DMS153 treated with DMSO at 0.1 percent for 48 hours (cell line): ENCODE data around the gene CELF4.

Source experiments
- DNase-seq: peaks from one replicate; lab custom pipeline; 2025; ENCODE audit not compliant: unreplicated experiment; lab: John Stamatoyannopoulos, UW

Gene CELF4

DNA sequence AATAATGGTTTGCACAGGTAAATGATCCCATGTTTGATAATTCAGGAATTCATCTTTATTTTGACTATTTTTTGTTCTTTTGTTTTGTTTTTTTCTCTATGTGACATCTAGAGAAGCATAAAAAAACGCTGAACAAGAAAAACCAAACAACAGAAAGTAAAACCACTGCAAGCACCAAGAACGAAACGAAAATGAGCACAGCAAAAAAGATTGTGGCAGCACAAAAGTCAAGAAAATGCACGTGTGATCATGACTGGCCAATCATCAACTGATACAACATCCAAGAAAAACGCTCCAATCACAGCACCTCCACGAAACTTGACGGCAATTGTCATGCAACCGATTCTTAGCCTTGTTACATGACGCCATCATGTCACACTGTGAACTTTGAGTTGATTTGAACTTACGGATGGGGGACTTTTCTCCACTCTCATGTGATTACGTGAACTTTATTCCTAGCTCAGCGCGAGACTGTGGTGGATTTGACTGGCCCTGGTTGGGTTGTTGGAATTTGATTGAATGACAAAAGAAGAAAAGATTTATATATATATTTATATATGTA is 318.7 kb downstream of the CELF4 start:
- DNase-seq, result no peak

GRCh38 chr18:37244618-37245017 is 321.0 kb downstream of the CELF4 start:
- DNase-seq, result no peak

- DNase-seq, result no peak
These were observed 321.9 kb downstream of the CELF4 start for GRCh38 chr18:37243741-37244140.

DNA sequence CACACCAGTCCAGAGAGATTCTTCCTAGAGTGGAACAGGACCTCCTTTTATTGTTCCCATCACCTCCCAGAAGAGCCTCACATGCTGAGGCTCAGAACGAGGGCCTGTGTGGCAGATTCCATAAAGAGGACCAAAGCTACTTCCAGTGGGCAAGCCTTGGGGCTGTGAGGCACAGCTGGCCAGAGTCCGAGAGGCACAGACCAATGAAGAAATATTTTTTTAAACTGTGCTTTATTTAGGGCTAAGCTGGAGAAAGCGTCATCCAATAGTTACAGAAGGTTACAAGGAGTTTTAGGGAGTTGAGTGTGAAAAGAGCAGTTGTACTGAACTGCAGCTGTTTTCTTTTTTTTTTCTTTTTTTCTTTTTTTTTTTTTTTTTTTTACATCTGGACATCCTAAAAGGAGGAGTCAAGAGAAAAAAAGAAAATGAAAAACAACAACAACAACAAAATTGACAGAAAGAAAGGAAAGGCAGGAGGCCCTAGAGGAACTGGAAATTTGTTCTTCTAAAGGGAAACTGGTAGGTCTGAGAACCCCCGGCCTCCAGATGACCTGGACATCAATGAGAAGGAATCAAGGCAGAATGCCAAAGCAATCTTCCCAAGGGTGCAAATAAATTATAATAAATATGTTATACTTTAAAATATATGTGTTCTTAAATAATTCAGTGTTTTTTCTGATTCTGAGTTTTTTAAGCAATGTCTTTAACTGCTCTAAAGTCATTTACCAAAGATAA is 322.6 kb downstream of the CELF4 start:
- DNase-seq, result no peak

- no peak for DNase-seq
These were observed 323.5 kb downstream of the CELF4 start for GRCh38 chr18:37242091-37242490.

DNA sequence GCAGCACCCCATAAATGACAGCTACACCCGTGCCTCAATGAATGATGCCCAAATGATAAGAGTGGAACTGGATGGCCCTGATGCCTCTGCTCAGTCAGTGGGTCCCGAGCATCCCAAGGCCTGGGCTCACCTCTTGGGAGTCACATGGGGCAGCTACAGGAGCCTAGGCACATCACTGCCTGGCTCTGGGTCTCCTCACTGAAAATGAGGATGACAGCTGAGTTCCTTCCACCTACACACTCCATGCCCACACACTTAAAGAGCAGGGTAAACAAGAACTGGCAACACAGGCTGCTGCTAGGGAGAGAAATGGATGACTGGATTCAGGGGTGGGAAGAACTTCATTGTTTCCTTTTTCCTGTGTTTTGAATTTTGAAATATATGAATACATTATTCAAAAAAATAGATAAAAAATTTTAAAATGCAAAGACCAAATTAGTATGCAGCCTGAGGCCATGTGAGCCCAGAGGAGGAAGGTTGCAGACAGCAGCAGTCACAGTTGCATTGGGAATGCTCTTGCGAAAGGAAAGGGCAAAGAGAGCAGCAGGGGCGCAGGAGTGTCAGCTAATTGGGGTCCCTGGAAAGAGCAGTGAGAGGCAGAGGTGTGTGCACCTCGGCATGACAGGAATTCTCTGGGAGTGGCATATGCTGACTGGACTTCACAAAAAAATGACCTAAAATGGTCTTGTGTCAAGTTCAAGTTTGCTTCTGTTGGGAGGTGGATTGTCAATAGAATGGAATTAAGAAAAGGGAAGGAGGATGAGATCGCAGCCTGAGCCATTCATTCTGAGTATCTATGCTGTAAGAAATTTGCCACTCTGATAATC is 327.1 kb downstream of the CELF4 start:
- no peak for DNase-seq

DNA sequence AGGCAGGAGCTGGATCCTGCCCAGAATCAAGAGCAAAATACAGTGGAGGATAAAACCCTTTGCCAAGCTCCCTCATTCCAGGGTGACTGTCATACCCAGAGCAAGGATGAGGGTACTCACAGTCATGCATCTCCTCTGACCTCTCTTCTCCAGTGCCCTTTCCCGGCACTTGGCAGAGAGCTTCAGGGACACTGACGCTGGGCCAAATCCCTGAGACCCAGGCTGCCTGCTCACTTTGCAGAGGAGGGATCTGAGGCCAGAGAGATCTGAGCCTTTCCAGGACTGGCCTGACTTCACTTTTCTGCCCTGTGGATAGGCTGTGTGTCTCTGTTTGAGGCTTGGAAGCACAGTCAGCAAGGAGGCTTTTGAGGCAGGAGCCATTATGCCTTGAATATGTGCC is 330.0 kb downstream of the CELF4 start:
- no peak for DNase-seq

DNA sequence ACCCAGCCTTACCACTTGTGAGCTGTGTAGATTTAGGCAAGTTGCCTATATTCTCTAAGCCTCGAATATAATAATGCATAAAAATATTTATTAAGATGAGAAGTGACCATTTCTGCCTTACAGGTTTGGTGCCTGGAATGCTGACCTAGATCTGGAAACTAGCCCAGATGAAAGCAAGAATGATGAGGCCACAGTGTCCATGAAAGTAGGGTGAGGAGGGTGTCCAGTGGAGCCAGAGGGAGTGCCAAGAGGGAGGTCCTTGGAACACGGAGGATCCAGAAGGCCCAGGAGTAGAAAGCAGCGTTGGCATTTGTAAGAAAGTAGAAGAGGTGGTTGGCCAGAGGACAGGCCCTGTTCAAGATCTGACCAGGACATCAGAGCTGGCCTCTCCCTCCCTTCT is 334.3 kb downstream of the CELF4 start:
- no peak for DNase-seq

- no peak for DNase-seq
These were observed 334.8 kb downstream of the CELF4 start for GRCh38 chr18:37230768-37231167.

- no peak for DNase-seq
These were observed 340.3 kb downstream of the CELF4 start for GRCh38 chr18:37225279-37225678.

DNA sequence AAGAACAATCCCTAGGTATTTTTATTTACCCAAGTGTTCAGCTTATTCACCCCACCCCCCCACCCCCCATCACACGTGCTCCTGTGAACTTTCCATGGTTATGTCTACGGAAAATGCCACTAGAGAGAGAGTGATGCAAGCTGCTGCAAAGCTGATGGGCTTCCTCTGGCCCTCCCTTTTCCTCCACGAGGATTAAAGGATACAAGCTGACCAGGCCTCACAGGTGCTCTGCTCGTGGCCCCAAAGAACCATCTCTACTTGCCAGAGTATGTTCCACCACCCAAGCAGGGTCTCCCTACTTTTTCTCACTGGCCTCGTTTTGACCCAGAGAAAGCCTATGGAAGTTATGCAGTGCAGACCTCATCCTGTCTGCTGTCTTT is 342.6 kb downstream of the CELF4 start:
- DNase-seq, result no peak

DNA sequence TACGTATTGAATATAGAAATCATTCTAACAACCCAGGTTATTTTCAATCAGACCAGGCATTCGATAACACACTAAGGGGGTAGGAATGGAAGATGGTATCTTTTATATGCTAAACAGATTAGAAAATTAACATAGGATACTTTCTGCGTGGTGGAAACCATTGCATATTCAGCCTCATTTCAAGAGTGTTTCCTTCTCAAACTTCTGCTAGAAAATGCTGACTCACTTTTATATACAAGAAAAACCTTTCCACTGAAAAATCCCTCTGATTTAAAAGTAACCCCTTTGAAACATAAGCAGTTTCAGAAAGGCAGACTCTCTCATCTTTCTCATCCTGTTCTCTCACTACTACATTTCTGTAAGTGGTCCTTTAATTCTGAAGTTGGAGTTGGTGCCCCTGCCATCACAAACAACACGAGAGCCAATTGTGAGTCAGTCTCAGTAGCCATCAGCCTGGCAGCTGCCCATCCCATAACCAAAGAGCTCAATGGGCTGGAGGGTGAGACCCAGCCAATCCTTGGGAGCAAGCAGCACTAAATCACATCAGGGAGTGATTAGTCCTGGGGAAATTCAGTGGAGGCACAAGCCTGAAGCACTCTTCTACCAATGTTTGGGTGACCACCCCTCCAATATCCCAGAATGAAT is 343.1 kb downstream of the CELF4 start:
- no peak for DNase-seq

DNA sequence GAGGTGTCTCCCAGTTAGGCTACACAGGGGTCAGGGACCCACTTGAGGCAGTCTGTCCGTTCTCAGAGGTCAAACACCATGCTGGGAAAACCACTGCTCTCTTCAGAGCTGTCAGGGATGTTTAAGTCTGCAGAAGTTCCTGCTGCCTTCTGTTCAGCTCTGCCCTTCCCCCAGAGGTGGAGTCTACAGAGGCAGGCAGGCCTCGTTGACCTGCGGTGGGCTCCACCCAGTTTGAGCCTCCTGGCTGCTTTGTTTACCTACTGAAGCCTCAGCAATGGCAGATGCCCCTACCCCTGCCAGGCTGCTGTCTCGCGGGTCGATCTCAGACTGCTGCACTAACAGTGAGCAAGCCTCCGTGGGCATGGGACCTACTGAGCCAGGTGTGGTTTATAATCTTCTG is 346.3 kb downstream of the CELF4 start:
- DNase-seq, result no peak

DNA sequence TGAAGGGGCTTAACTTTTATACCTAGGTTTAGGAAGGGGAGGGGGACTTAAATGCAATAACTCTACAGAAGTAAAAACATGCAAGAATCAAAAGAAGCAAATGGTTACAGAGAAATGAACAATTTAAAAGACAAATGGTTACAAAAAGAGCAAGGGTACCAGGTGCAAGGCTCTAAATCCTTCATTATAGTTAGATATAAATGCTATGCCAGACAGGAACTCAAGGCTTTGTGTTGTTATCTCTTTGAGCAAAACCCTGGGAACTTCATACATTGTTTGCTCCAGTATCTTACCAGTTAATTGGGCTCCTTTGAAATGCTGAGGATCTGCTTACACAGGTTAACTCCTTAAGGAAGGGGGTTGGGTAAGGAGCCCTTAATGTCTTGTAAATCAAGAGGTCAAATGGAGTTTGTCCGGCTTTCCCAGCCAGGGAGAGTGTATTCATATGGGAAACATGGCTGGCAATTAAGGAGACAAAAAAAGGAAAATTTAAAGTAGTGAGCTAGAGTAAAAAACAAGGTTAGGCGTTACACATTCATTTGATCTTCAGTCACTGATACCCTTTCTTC is 347.5 kb downstream of the CELF4 start:
- DNase-seq, result no peak

DNA sequence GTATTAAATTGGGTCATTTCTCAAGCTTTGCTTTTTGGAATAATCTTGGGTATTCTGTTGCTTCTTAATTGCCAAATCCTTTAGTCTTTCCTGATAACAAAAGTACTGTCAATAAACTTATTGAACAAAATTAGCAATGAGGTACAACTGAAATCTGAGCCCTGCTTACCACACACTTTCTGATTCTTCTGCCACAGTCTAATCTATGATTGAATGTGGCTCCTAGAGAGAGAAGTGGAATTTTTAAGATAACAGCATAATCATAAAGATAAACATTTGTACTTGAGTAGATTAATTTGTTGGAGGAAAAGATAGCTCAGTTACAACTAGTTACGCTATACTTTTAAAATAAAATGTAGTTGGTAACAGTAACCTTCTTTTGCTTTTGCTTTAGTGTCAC is 354.8 kb downstream of the CELF4 start:
- DNase-seq, result no peak

DNA sequence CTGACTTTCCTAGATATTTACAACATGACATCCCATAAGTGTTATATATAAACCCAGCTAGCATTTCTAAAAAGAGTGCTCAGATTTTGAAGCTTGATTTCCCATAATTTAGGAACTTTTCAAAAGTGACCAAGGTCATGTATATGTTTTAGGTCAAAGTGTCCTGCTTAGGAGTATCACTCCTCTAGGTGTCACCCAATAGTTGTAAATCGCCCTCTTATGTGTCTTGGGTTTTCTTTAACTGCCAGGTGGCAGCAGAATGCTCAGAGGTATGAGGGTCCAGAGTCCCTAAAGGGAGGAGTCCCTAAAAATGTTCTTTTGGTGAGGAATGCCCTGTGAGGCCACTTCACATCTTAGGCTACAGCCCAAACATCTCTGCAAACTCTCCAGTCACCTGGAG is 358.3 kb downstream of the CELF4 start:
- DNase-seq, result no peak

DNA sequence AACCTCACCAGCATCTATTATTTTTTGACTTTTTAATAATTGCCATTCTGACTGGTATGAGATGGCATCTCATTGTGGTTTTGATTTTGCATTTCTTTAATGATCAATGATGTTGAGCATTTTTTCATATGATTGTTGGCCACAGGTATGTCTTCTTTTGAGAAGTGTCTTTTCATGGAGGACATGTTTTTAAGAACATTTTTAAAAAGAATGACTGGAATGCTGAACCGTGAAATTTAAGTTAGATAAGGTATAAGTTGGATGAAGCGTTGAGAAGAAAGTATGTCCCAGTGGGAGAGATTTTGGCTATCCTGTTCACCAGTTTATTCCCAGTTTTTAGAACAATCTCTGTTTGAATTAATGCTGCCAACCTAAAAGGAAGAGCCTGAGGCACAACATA is 365.9 kb downstream of the CELF4 start:
- DNase-seq, result no peak
